ENCODE results near the gene AEBP1.

Gene AEBP1

GRCh38 chr7:44101303-44101965 is 2.7 kb upstream of the AEBP1 start:
- no peak overlapping the region for H3K9ac ChIP-seq (ENCODE audit: low read depth, low read length)
- 85% methylated on average over 3 of the region's 3 CpGs for WGBS
- no peaks in the 10 kb centered on the region for H3K9me3 ChIP-seq (ENCODE audit: insufficient read depth, low read depth, low read length)
- peaks cover 20% of the 10 kb centered on the region for H3K27me3 ChIP-seq (ENCODE audit: insufficient read depth, low read length)
- no peak overlapping the region for H3K27ac ChIP-seq (ENCODE audit: low read depth, low read length)
- H3K36me3 ChIP-seq (ENCODE audit: insufficient read depth, low read length): no peaks in the 10 kb centered on the region
- H3K4me3 ChIP-seq (ENCODE audit: low read length): no peak overlapping the region
- H3K4me1 ChIP-seq (ENCODE audit: insufficient read depth, low read length): peaks cover 10% of the 10 kb centered on the region; the same call in 1 of the 2 replicates

- no peaks in the 10 kb centered on the region for H3K9me3 ChIP-seq (ENCODE audit: insufficient read depth, low read depth, low read length)
- WGBS: 88% methylated on average over 14 of the region's 14 CpGs
- no peak overlapping the region for H3K27ac ChIP-seq (ENCODE audit: low read depth, low read length)
- H3K4me1 ChIP-seq (ENCODE audit: insufficient read depth, low read length): peaks cover 10% of the 10 kb centered on the region; the same call in 1 of the 2 replicates
- H3K4me3 ChIP-seq (ENCODE audit: low read length): no peak overlapping the region
- H3K9ac ChIP-seq (ENCODE audit: low read depth, low read length): no peak overlapping the region
- peaks cover 20% of the 10 kb centered on the region for H3K27me3 ChIP-seq (ENCODE audit: insufficient read depth, low read length)
- no peaks in the 10 kb centered on the region; the same call in 1 of the 2 replicates for H3K36me3 ChIP-seq (ENCODE audit: insufficient read depth, low read length)
Measured at GRCh38 chr7:44101966-44102845, 1.9 kb upstream of the AEBP1 start.

- no peak overlapping the region for H3K9ac ChIP-seq (ENCODE audit: low read depth, low read length)
- peaks cover 20% of the 10 kb centered on the region for H3K27me3 ChIP-seq (ENCODE audit: insufficient read depth, low read length)
- H3K27ac ChIP-seq (ENCODE audit: low read depth, low read length): no peak overlapping the region
- no peaks in the 10 kb centered on the region for H3K9me3 ChIP-seq (ENCODE audit: insufficient read depth, low read depth, low read length)
- 85% methylated on average over 8 of the region's 8 CpGs for WGBS
- no peaks in the 10 kb centered on the region; the same call in 1 of the 2 replicates for H3K36me3 ChIP-seq (ENCODE audit: insufficient read depth, low read length)
- peaks cover 10% of the 10 kb centered on the region; the same call in 1 of the 2 replicates for H3K4me1 ChIP-seq (ENCODE audit: insufficient read depth, low read length)
- H3K4me3 ChIP-seq (ENCODE audit: low read length): 0 out of 2 replicates have a peak overlapping the region, but pooled peaks have one; percentile 56
Measured at GRCh38 chr7:44102846-44103565, 1.1 kb upstream of the AEBP1 start.

- WGBS: 45% methylated on average over 8 of the region's 8 CpGs
- H3K27ac ChIP-seq (ENCODE audit: low read depth, low read length): no peak overlapping the region
- peak overlapping the region; percentile 56 for H3K4me3 ChIP-seq (ENCODE audit: low read length)
- H3K9ac ChIP-seq (ENCODE audit: low read depth, low read length): no peak overlapping the region
- H3K27me3 ChIP-seq (ENCODE audit: insufficient read depth, low read length): peaks cover 20% of the 10 kb centered on the region
- H3K4me1 ChIP-seq (ENCODE audit: insufficient read depth, low read length): peaks cover 10% of the 10 kb centered on the region; the same call in 1 of the 2 replicates
- H3K36me3 ChIP-seq (ENCODE audit: insufficient read depth, low read length): no peaks in the 10 kb centered on the region; the same call in 1 of the 2 replicates
- no peaks in the 10 kb centered on the region for H3K9me3 ChIP-seq (ENCODE audit: insufficient read depth, low read depth, low read length)
Measured at GRCh38 chr7:44103566-44103922, 601 bp upstream of the AEBP1 start.

- H3K9me3 ChIP-seq (ENCODE audit: insufficient read depth, low read depth, low read length): no peaks in the 10 kb centered on the region
- peaks cover 10% of the 10 kb centered on the region; the same call in 1 of the 2 replicates for H3K4me1 ChIP-seq (ENCODE audit: insufficient read depth, low read length)
- H3K4me3 ChIP-seq (ENCODE audit: low read length): peak overlapping the region; percentile 57
- H3K9ac ChIP-seq (ENCODE audit: low read depth, low read length): 0 out of 2 replicates have a peak overlapping the region, but pooled peaks have one; percentile 30
- no peak overlapping the region for H3K27ac ChIP-seq (ENCODE audit: low read depth, low read length)
- H3K36me3 ChIP-seq (ENCODE audit: insufficient read depth, low read length): peaks cover 3% of the 10 kb centered on the region; the same call in 1 of the 2 replicates
- H3K27me3 ChIP-seq (ENCODE audit: insufficient read depth, low read length): peaks cover 20% of the 10 kb centered on the region
- WGBS: 18% methylated on average over 26 of the region's 28 CpGs
Measured at GRCh38 chr7:44104860-44105771, 971 bp downstream of the AEBP1 start.

GRCh38 chr7:44105832-44106231 is 1.7 kb downstream of the AEBP1 start:
- Histone ChIP-seq H3K36me3 (ENCODE audit: insufficient read depth, low read length) (peaks cover 6% of the 10 kb centered on the region; the same call in 1 of the 2 replicates), H3K4me3 (ENCODE audit: low read length) (peak overlapping the region; percentile 57; the same call in 1 of the 2 replicates), H3K9ac (ENCODE audit: low read depth, low read length) (no peak overlapping the region), H3K27ac (ENCODE audit: low read depth, low read length) (no peak overlapping the region), H3K4me1 (ENCODE audit: insufficient read depth, low read length) (peaks cover 10% of the 10 kb centered on the region; the same call in 1 of the 2 replicates), H3K27me3 (ENCODE audit: insufficient read depth, low read length) (peaks cover 20% of the 10 kb centered on the region), H3K9me3 (ENCODE audit: insufficient read depth, low read depth, low read length) (no peaks in the 10 kb centered on the region)
- WGBS: 91% methylated on average over 2 of the region's 2 CpGs

- no peaks in the 10 kb centered on the region for H3K9me3 ChIP-seq (ENCODE audit: insufficient read depth, low read depth, low read length)
- peaks cover 11% of the 10 kb centered on the region; the same call in 1 of the 2 replicates for H3K36me3 ChIP-seq (ENCODE audit: insufficient read depth, low read length)
- peaks cover 20% of the 10 kb centered on the region for H3K27me3 ChIP-seq (ENCODE audit: insufficient read depth, low read length)
- H3K4me1 ChIP-seq (ENCODE audit: insufficient read depth, low read length): peaks cover 10% of the 10 kb centered on the region; the same call in 1 of the 2 replicates
- 88% methylated on average over 10 of the region's 10 CpGs for WGBS
- no peak overlapping the region for H3K9ac ChIP-seq (ENCODE audit: low read depth, low read length)
- H3K27ac ChIP-seq (ENCODE audit: low read depth, low read length): no peak overlapping the region
- H3K4me3 ChIP-seq (ENCODE audit: low read length): no peak overlapping the region
Measured at GRCh38 chr7:44106311-44107065, 2.3 kb downstream of the AEBP1 start.

- H3K4me1 ChIP-seq (ENCODE audit: insufficient read depth, low read length): peaks cover 10% of the 10 kb centered on the region; the same call in 1 of the 2 replicates
- no peaks in the 10 kb centered on the region for H3K9me3 ChIP-seq (ENCODE audit: insufficient read depth, low read depth, low read length)
- H3K9ac ChIP-seq (ENCODE audit: low read depth, low read length): no peak overlapping the region
- 95% methylated on average over 18 of the region's 18 CpGs for WGBS
- H3K36me3 ChIP-seq (ENCODE audit: insufficient read depth, low read length): peaks cover 11% of the 10 kb centered on the region; the same call in 1 of the 2 replicates
- H3K4me3 ChIP-seq (ENCODE audit: low read length): no peak overlapping the region
- peaks cover 20% of the 10 kb centered on the region for H3K27me3 ChIP-seq (ENCODE audit: insufficient read depth, low read length)
- H3K27ac ChIP-seq (ENCODE audit: low read depth, low read length): no peak overlapping the region
Measured at GRCh38 chr7:44107116-44107960, 3.2 kb downstream of the AEBP1 start.
